Endothelial cell of umbilical vein (primary cell): Measurements from ENCODE around the gene LCE3A. TPM values are rescaled to one million over a fixed set of nuclear protein-coding genes. Genes with fewer than 3 reads are reported as not detected.

Source experiments
- BruUV-seq: library from RNA; stranded (reverse); fragments of 400-500 nt; replicated peaks from 2 replicates; lab custom pipeline; 2021; lab: Mats Ljungman, UMichigan
- CTCF ChIA-PET: fragments of 300-600, 350-600 bp; sonication (Branson Sonifier 250); formaldehyde crosslinking; loops from one replicate; lab custom pipeline; 2021; ENCODE audit warnings: antibody characterized with exemption, inconsistent platforms; lab: Charles Lee
- POLR2A ChIA-PET: fragments of 300-600, 350-600 bp; sonication (Branson Sonifier 250); formaldehyde crosslinking; loops from one replicate; lab custom pipeline; 2021; ENCODE audit warnings: antibody characterized with exemption, inconsistent platforms; lab: Charles Lee
- DNase-seq: peaks from one replicate; pipeline ENCODE4 v3.0.0-alpha.2; 2011; ENCODE audit warnings: low read depth, low spot score
- FAIRE-seq: peaks from 2 replicates; lab custom pipeline; 2011; peaks lifted over from hg19 to GRCh38; lab: Jason Lieb, UNC
- H2AFZ ChIP-seq: 2 replicates; pipeline ENCODE4 v1.6.0; 2012; ENCODE audit warnings: low read depth, low read length, control low read depth, inconsistent platforms
- H3K27ac ChIP-seq: 2 replicates; pipeline ENCODE4 v1.5.1; 2011; ENCODE audit warnings: low read depth, mild to moderate bottlenecking, control low read depth, low read length, moderate library complexity; ENCODE audit not compliant: insufficient read depth
- H3K27me3 ChIP-seq, 2 experiments: 2 replicates each; pipeline versions ENCODE4 v1.6.0 to v1.6.1; 2011; ENCODE audit warnings: low read length in 2 of 2, mixed read lengths in 1 of 2; ENCODE audit not compliant: control insufficient read depth in 2 of 2, insufficient read depth in 2 of 2
- H3K36me3 ChIP-seq, 2 experiments: 2 replicates in 1 of 2; 3 replicates in 1 of 2; pipeline ENCODE4 v1.5.1; 2011; ENCODE audit warnings: low read length in 2 of 2, mild to moderate bottlenecking in 1 of 2, moderate library complexity in 1 of 2; ENCODE audit not compliant: control insufficient read depth in 2 of 2, insufficient read depth in 2 of 2; ENCODE audit errors: extremely low read depth in 1 of 2
- H3K4me1 ChIP-seq: 3 replicates; pipeline ENCODE4 v1.5.1; 2011; ENCODE audit warnings: mild to moderate bottlenecking, low read length; ENCODE audit not compliant: control insufficient read depth, insufficient read depth; ENCODE audit errors: extremely low read depth
- H3K4me2 ChIP-seq: 2 replicates; pipeline ENCODE4 v1.6.1; 2011; ENCODE audit warnings: low read length, control low read depth, mixed read lengths; ENCODE audit not compliant: insufficient read depth
- H3K4me3 ChIP-seq, 3 experiments: fragments of 200-600 bp in 1 of 3; sonication (generic), shearing (Covaris generic) in 1 of 3; replicated peaks in 1 of 3; 2 replicates each; pipeline ENCODE4 v1.5.1; 2011 to 2016; ENCODE audit warnings: control low read depth in 3 of 3, low read length in 3 of 3, mild to moderate bottlenecking in 2 of 3, inconsistent platforms in 1 of 3, low read depth in 1 of 3, moderate library complexity in 1 of 3; ENCODE audit not compliant: insufficient read depth in 1 of 3
- H3K79me2 ChIP-seq: 2 replicates; pipeline ENCODE4 v1.6.0; 2012; ENCODE audit warnings: low read length, inconsistent platforms; ENCODE audit not compliant: control insufficient read depth, insufficient read depth
- H3K9ac ChIP-seq: replicated peaks from 2 replicates; pipeline ENCODE3; 2011; ENCODE audit warnings: low read length, control low read depth; ENCODE audit not compliant: insufficient read depth; ENCODE audit errors: extremely low read depth
- H3K9me1 ChIP-seq: replicated peaks from 3 replicates; pipeline ENCODE4 v1.6.0; 2011; ENCODE audit warnings: mild to moderate bottlenecking, low read length; ENCODE audit not compliant: control insufficient read depth, insufficient read depth; ENCODE audit errors: extremely low read depth
- H3K9me3 ChIP-seq: replicated peaks from 2 replicates; pipeline ENCODE4 v1.5.1; 2012; ENCODE audit warnings: low read length, inconsistent platforms; ENCODE audit not compliant: control insufficient read depth, insufficient read depth
- H4K20me1 ChIP-seq: replicated peaks from 2 replicates; pipeline ENCODE3; 2011; ENCODE audit warnings: mild to moderate bottlenecking, low read length; ENCODE audit not compliant: control insufficient read depth, insufficient read depth; ENCODE audit errors: extremely low read depth
- EZH2 ChIP-seq: IDR thresholded peaks from 2 replicates; pipeline ENCODE4 v1.6.1; 2012; ENCODE audit warnings: borderline replicate concordance, low read depth, mild to moderate bottlenecking, moderate library complexity, low read length, inconsistent platforms; ENCODE audit not compliant: severe bottlenecking
- FOS ChIP-seq: IDR thresholded peaks from 2 replicates; pipeline ENCODE4 v1.6.1; 2011; ENCODE audit warnings: mild to moderate bottlenecking, low read length, moderate library complexity, borderline replicate concordance; ENCODE audit not compliant: insufficient read depth
- GATA2 ChIP-seq: IDR thresholded peaks from 2 replicates; pipeline ENCODE4 v1.7.0; 2011; ENCODE audit warnings: low read depth, mild to moderate bottlenecking, moderate library complexity, mixed read lengths, low read length; ENCODE audit not compliant: insufficient read length, insufficient read depth
- JUN ChIP-seq: IDR thresholded peaks from 2 replicates; pipeline ENCODE4 v1.6.1; 2011; ENCODE audit warnings: borderline replicate concordance, low read depth; ENCODE audit not compliant: insufficient read length, insufficient read depth
- MYC ChIP-seq: IDR thresholded peaks from one replicate; pipeline ENCODE4 v1.6.1; 2011; ENCODE audit warnings: mild to moderate bottlenecking, low read depth, low read length
- POLR2A ChIP-seq: IDR thresholded peaks from 2 replicates; pipeline ENCODE4 v1.6.1; 2012; ENCODE audit warnings: low read depth, mild to moderate bottlenecking, control low read depth, low read length
- POLR2AphosphoS5 ChIP-seq: IDR thresholded peaks from 2 replicates; pipeline ENCODE4 v1.6.1; 2012; ENCODE audit warnings: low read depth, mild to moderate bottlenecking, control low read depth, low read length, moderate library complexity; ENCODE audit not compliant: insufficient read depth
- dilution Hi-C: fragments of 300-500 bp; cut with MboI; formaldehyde crosslinking; loops from one replicate; pipeline ENCODE4 v1.15.0; 2019; ENCODE audit warnings: low sequenced_read_pairs; ENCODE audit not compliant: extremely low pct_ligation_motif_present
- intact Hi-C: fragments of 100-400 bp; cut with micrococcal nuclease; formaldehyde crosslinking; loops from one replicate; pipeline ENCODE4 v1.10.0; 2022
- polyA plus RNA-seq, 4 experiments: library from polyadenylated mRNA; depleted of rRNA in 3 of 4; stranded (reverse) in 3 of 4; unstranded in 1 of 4; fragments of >200 nt; gene quantifications; 2 replicates each; pipeline versions ENCODE4 v1.2.1 to v1.2.3, GENCODE V29; 2011 to 2012; ENCODE audit warnings: missing spikeins in 1 of 4
- total RNA-seq: library from RNA; stranded (reverse); gene quantifications from 2 replicates; pipeline ENCODE4 v1.2.3, GENCODE V29; 2021
- TF ChIP-seq, protein P1 (sequence below), 2 donors: IDR thresholded peaks; 1 replicate in 1 of 2; 2 replicates in 1 of 2; pipeline ENCODE4 v1.5.1; 2011; ENCODE audit warnings: low read length in 2 of 2, mild to moderate bottlenecking in 2 of 2, moderate library complexity in 2 of 2, control low read depth in 1 of 2, inconsistent platforms in 1 of 2, low read depth in 1 of 2; ENCODE audit not compliant: insufficient read depth in 1 of 2; ENCODE audit errors: extremely low read depth in 1 of 2
- TF ChIP-seq, protein P2 (sequence below): IDR thresholded peaks from 2 replicates; pipeline ENCODE4 v1.6.1; 2011; ENCODE audit not compliant: insufficient read depth, insufficient read length

The LCE3A gene
- total and polyA plus RNA-seq, 2 donors (not counting 3 experiments of a cell fraction or from before 2014, with no cell fraction given), result not detected

DNA sequence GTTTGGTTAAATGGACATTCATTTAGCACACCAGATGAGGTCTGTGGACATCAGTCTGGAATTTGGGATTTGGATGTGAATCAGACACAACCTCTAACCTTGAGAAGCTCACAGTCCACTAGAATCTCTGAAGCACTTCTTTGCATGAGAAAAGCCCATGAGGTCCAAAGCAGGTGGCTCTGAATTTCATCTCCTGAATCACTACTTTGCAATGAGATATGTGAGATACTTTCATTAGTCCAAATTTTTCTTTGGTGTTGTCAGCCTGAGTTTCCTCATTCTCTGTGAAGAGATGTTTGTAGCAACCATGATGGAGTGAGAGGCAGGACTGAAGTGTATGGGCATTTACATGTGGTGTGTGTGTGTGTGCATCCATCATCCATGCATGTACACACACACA lies 23.8 kb upstream of the LCE3A start:
- no peak overlapping the region for H3K4me2 ChIP-seq
- H3K27me3 ChIP-seq, result no peaks in the 10 kb centered on the region
- H3K36me3 ChIP-seq, result no peaks in the 10 kb centered on the region
- dilution Hi-C loops (no loop called here), intact Hi-C loops (no loop called here)
- ChIA-PET POLR2A (no interaction called here), CTCF (no interaction called here)
- TF ChIP-seq JUN (no peak), POLR2AphosphoS5 (no peak), FOS (no peak), MYC (no peak), POLR2A (no peak), GATA2 (no peak), EZH2 (no peak)
- TF ChIP-seq, protein P1, sequence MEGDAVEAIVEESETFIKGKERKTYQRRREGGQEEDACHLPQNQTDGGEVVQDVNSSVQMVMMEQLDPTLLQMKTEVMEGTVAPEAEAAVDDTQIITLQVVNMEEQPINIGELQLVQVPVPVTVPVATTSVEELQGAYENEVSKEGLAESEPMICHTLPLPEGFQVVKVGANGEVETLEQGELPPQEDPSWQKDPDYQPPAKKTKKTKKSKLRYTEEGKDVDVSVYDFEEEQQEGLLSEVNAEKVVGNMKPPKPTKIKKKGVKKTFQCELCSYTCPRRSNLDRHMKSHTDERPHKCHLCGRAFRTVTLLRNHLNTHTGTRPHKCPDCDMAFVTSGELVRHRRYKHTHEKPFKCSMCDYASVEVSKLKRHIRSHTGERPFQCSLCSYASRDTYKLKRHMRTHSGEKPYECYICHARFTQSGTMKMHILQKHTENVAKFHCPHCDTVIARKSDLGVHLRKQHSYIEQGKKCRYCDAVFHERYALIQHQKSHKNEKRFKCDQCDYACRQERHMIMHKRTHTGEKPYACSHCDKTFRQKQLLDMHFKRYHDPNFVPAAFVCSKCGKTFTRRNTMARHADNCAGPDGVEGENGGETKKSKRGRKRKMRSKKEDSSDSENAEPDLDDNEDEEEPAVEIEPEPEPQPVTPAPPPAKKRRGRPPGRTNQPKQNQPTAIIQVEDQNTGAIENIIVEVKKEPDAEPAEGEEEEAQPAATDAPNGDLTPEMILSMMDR (IDR thresholded peaks at IDR 0.05; ENCODE audit: extremely low read depth in 1 of 2, insufficient read depth in 1 of 2, low read depth in 1 of 2, low read length in 2 of 2), result no peak
- TF ChIP-seq, protein P2, sequence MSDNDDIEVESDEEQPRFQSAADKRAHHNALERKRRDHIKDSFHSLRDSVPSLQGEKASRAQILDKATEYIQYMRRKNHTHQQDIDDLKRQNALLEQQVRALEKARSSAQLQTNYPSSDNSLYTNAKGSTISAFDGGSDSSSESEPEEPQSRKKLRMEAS, result no peak
- H3K9me3 ChIP-seq, result no peaks in the 10 kb centered on the region
- no peak overlapping the region for H2AFZ ChIP-seq
- no peak overlapping the region for H3K9ac ChIP-seq
- H3K9me1 ChIP-seq, result no peaks in the 10 kb centered on the region
- no peaks in the 10 kb centered on the region for H4K20me1 ChIP-seq
- no peak overlapping the region for H3K4me3 ChIP-seq
- no TSS peak for BruUV-seq
- H3K4me1 ChIP-seq, result no peaks in the 10 kb centered on the region
- FAIRE-seq (no peak), DNase-seq (no peak)
- no peak overlapping the region for H3K27ac ChIP-seq
- H3K79me2 ChIP-seq, result no peaks in the 10 kb centered on the region
